Transverse colon (tissue), 4 donors: ENCODE data around the gene ARL8B. TPM values are rescaled to one million over a fixed set of nuclear protein-coding genes. Genes with fewer than 3 reads are reported as not detected.
"Not testable (repeated sequence)": the region's sequence is repeated elsewhere in the genome, so short reads cannot be mapped to it uniquely, and the experiment has no call there.

Source experiments
- DNase-seq: peaks from one replicate; pipeline ENCODE4 v3.0.0-alpha.2; 2019
- H3K27ac ChIP-seq, 4 donors: fragments of 200-600 bp; sonication (generic); 2 replicates each; pipeline ENCODE4 v1.5.1; 2016 to 2018; ENCODE audit warnings: inconsistent platforms in 4 of 4
- H3K27me3 ChIP-seq: fragments of 200-600 bp; sonication (generic); 2 replicates; pipeline ENCODE4 v1.5.1; 2017; ENCODE audit warnings: inconsistent platforms
- H3K36me3 ChIP-seq, 4 donors: fragments of 200-600 bp; sonication (generic); 2 replicates each; pipeline ENCODE4 v1.5.1; 2017 to 2019; ENCODE audit warnings: inconsistent platforms in 4 of 4
- H3K4me1 ChIP-seq, 4 donors: fragments of 200-600 bp; sonication (generic); 2 replicates each; pipeline ENCODE4 v1.5.1; 2017 to 2020; ENCODE audit warnings: inconsistent platforms in 4 of 4
- H3K4me3 ChIP-seq, 4 donors: fragments of 200-600 bp; sonication (generic); 1 replicate in 1 of 4; 2 replicates in 3 of 4; pipeline versions ENCODE4 v1.5.1 to v1.6.1; 2017 to 2019; ENCODE audit warnings: inconsistent platforms in 4 of 4
- H3K9me3 ChIP-seq, 2 donors: fragments of 200-600 bp; sonication (generic); 2 replicates each; pipeline ENCODE4 v1.5.1; 2017 to 2019; ENCODE audit warnings: inconsistent platforms in 2 of 2
- EP300 ChIP-seq: sonication (generic); formaldehyde crosslinking; IDR thresholded peaks from one replicate; pipeline ENCODE4 v1.6.1; 2017; ENCODE audit warnings: antibody characterized with exemption, low read depth
- POLR2A ChIP-seq: fragments of 450-650 bp; IDR thresholded peaks from one replicate; pipeline ENCODE4 v1.6.1; 2016; ENCODE audit warnings: antibody characterized with exemption, mild to moderate bottlenecking, moderate library complexity
- POLR2AphosphoS5 ChIP-seq, 3 donors: sonication (generic); formaldehyde crosslinking; IDR thresholded peaks; one replicate each; pipeline ENCODE4 v1.6.1; 2016; ENCODE audit warnings: antibody characterized with exemption in 3 of 3
- WGBS, 2 donors: methylation state at CpG; one replicate each; pipeline ENCODE4 v1.1.5; 2018; ENCODE audit warnings: low coverage in 1 of 2; 5-methylcytosine and 5-hydroxymethylcytosine counted together
- in situ Hi-C, 4 donors: fragments of 200-750 bp; cut with MboI; loops; one replicate each; pipeline versions ENCODE4 v1.15.0 to v1.15.1; 2017; ENCODE audit warnings: low sequenced_read_pairs in 3 of 4, low pct_ligation_motif_present in 1 of 4, low pct_unique_long_range_greater_than_20kb in 1 of 4
- intact Hi-C: fragments of 100-400 bp; cut with DNase I; formaldehyde crosslinking; loops from one replicate; pipeline ENCODE4 v1.15.1; 2023; ENCODE audit warnings: low total_unique reads
- total RNA-seq, 4 donors: library from RNA; depleted of rRNA; stranded (reverse); fragments of >200 nt; gene quantifications; one replicate each; pipeline ENCODE4 v1.1.0, GENCODE V29; 2016
- TF ChIP-seq, protein P1 (sequence below), 5 experiments: fragments of 200-600 bp in 3 of 5; fragments of 450-650 bp in 2 of 5; sonication (generic) in 3 of 5; IDR thresholded peaks; 1 replicate in 2 of 5; 2 replicates in 3 of 5; pipeline ENCODE4 v1.5.1; 2016 to 2017; ENCODE audit warnings: antibody characterized with exemption in 5 of 5, inconsistent platforms in 3 of 5, mild to moderate bottlenecking in 2 of 5, moderate library complexity in 1 of 5

ARL8B gene
- total RNA-seq, 4 donors from 2014 or later: 13.1 to 47.2 (median 31.9) TPM

DNA sequence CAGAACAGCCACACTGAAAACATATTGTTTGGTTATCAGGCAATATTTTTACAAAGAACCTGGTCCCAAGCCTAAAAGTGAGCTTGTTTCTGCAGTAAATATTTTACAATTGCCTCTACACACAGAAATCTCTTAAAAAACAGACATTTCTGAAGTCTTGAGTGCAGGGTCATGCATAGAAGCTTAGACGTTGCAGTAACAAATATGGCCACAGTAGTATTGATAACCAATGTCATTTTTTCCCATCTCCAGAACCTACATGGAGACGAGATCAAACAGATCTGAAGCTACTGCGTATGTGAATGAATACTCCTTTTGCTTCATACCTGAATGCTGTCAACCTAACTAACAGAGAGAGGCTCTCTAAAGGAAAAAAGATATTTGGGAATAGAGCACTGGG, 19.6 kb upstream of the ARL8B start:
- H3K4me3 ChIP-seq: no peak overlapping the region
- DNase-seq: no peak
- H3K9me3 ChIP-seq: no peaks in the 10 kb centered on the region
- 80 to 89% methylated on average over 3 of the region's 3 CpGs for WGBS, 2 donors
- H3K27me3 ChIP-seq: no peaks in the 10 kb centered on the region
- H3K27ac ChIP-seq: no peak overlapping the region
- H3K36me3 ChIP-seq: no peaks in the 10 kb centered on the region
- H3K4me1 ChIP-seq: no peaks in the 10 kb centered on the region
- no peak for TF ChIP-seq POLR2A
- TF ChIP-seq EP300: no peak
- TF ChIP-seq, protein P1, sequence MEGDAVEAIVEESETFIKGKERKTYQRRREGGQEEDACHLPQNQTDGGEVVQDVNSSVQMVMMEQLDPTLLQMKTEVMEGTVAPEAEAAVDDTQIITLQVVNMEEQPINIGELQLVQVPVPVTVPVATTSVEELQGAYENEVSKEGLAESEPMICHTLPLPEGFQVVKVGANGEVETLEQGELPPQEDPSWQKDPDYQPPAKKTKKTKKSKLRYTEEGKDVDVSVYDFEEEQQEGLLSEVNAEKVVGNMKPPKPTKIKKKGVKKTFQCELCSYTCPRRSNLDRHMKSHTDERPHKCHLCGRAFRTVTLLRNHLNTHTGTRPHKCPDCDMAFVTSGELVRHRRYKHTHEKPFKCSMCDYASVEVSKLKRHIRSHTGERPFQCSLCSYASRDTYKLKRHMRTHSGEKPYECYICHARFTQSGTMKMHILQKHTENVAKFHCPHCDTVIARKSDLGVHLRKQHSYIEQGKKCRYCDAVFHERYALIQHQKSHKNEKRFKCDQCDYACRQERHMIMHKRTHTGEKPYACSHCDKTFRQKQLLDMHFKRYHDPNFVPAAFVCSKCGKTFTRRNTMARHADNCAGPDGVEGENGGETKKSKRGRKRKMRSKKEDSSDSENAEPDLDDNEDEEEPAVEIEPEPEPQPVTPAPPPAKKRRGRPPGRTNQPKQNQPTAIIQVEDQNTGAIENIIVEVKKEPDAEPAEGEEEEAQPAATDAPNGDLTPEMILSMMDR (IDR thresholded peaks at IDR 0.05): no peak
- TF ChIP-seq POLR2AphosphoS5 (IDR thresholded peaks at IDR 0.05): no peak
- in situ Hi-C loops (no loop called here), intact Hi-C loops (no loop called here)

DNA sequence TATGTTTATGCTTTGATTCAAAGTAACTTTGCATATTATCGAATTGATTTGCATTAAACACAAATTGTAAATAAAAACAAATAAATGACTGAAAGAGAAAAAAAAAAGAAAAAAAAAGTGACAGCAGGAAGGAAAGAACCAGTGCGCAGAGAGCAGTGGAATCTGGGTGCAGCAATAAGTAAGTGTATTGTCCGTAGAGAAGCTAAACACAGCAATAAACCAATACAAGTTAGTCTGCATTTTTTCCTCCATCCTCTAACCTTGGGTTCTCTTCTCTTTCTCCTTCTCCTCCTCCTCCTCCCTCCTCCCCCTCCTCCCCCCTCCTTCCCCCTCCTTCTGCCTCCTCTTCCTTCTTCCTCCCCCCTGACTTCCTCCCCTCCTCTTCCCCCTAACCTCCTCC, 18.3 kb upstream of the ARL8B start:
- Histone ChIP-seq H3K27ac (no peak overlapping the region), H3K4me1 (no peaks in the 10 kb centered on the region), H3K4me3 (no peak overlapping the region), H3K36me3 (no peaks in the 10 kb centered on the region), H3K27me3 (no peaks in the 10 kb centered on the region), H3K9me3 (no peaks in the 10 kb centered on the region)
- TF ChIP-seq POLR2A (no peak), POLR2AphosphoS5 (IDR thresholded peaks at IDR 0.05) (no peak)
- intact Hi-C loops: no loop called here
- in situ Hi-C loops: no loop called here
- WGBS, 2 donors: 41 to 53% methylated on average over 3 of the region's 3 CpGs
- DNase-seq: no peak

DNA sequence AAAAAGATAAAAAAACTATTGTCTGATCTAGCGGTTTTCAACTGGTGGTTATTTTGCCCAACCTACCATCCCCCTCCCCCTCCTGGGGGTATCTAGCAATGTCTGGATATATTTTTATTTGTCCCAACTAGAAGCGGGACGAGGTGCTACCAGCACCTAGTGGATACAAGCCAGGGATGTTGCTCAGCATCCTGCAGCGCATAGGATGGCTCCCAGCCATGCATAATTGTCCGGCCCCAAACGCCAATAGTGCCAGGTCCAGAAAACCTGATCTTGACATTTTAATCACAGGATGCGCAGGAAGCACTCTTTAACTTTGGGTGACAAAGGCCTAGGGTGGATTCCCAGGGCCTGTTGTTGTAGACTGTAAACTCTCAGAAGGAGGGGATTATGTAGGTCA, 17.0 kb upstream of the ARL8B start:
- in situ Hi-C loops: no loop called here
- Histone ChIP-seq H3K9me3 (no peaks in the 10 kb centered on the region), H3K4me3 (no peak overlapping the region), H3K36me3 (no peaks in the 10 kb centered on the region), H3K27me3 (no peaks in the 10 kb centered on the region), H3K4me1 (no peaks in the 10 kb centered on the region), H3K27ac (no peak overlapping the region)
- no peak for DNase-seq
- 80 to 93% methylated on average over 2 to 7 of the region's 7 CpGs for WGBS, 2 donors
- TF ChIP-seq POLR2AphosphoS5 (IDR thresholded peaks at IDR 0.05) (no peak), POLR2A (no peak), EP300 (no peak)
- TF ChIP-seq, protein P1 (IDR thresholded peaks at IDR 0.05): no peak
- intact Hi-C loops: no loop called here

DNA sequence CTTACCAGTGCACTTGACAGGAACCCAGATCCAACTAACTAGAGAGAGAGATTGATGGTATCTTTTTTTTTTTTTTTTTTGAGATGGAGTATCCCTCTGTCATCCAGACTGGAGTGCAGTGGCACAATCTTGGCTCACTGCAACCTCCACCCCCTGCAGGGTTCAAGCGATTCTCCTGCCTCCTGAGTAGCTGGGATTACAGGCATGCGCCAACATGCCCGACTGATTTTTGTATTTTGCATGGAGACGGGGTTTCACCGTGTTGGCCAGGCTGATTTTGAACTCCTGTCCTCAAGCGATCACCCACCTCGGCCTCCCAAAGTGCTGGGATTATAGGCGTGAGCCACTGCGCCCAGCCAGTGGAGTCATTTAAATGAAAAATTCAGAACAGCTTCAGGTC, 15.7 kb upstream of the ARL8B start:
- in situ Hi-C loops, intact Hi-C loops: not testable (repeated sequence)
- WGBS, 2 donors: 93 to 97% methylated on average over 5 to 9 of the region's 9 CpGs

DNA sequence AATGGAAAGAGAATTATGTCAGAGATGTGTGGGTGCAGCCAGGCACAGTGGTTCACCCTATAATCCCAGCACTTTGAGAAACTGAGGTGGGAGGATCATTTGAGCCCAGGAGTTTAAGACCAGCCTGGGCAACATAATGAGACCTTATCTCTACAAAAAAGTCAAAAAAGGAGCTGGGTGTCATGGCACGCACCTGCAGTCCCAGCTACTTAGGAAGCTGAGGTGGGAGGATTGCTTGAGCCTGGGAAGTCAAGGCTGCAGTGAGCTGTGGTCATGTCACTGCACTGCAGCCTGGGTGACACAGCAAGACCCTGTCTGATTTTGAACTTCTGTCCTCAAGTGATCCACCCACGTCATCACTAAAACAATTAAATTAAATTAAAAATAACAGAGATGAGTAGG, 15.2 kb upstream of the ARL8B start:
- DNase-seq, H3K9me3 ChIP-seq, H3K27me3 ChIP-seq, intact Hi-C loops, H3K4me3 ChIP-seq, H3K36me3 ChIP-seq, in situ Hi-C loops, H3K4me1 ChIP-seq, H3K27ac ChIP-seq: not testable (repeated sequence)
- WGBS, 2 donors: 73 to 78% methylated on average over 2 of the region's 2 CpGs

More for the DNA sequence above, 15.7 kb upstream of the ARL8B start:
- H3K4me1 ChIP-seq, DNase-seq, H3K9me3 ChIP-seq, H3K4me3 ChIP-seq, H3K36me3 ChIP-seq, H3K27ac ChIP-seq, H3K27me3 ChIP-seq: not testable (repeated sequence)

DNA sequence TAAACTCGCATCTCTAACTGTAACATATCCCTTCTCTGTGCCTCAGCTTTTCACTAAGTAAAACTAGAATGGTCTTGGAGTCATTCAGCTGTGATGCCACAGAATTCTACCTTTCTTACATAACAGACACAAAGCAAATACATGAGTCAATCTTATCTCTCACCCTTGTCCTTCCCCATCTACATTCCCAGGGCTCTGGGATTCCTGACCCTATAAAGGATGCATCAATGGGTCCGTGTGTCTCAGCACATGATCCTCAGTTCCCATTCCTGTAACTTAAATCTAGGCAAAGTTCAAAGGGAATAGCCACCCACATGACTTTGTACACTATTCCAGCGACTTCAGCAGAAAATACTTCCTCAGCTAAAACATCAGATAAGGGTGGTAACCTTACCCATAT, 11.8 kb upstream of the ARL8B start:
- intact Hi-C loops (no loop called here), in situ Hi-C loops (no loop called here)
- DNase-seq: no peak
- Histone ChIP-seq H3K27me3 (no peaks in the 10 kb centered on the region), H3K9me3 (no peaks in the 10 kb centered on the region), H3K27ac (no peak overlapping the region), H3K36me3 (no peaks in the 10 kb centered on the region), H3K4me3 (no peak overlapping the region), H3K4me1 (no peaks in the 10 kb centered on the region)
- 53 to 54% methylated on average over 3 of the region's 3 CpGs for WGBS, 2 donors
- no peak for TF ChIP-seq POLR2A
- TF ChIP-seq, protein P1 (IDR thresholded peaks at IDR 0.05): no peak
- no peak for TF ChIP-seq POLR2AphosphoS5 (IDR thresholded peaks at IDR 0.05)
- TF ChIP-seq EP300: no peak
